CD4-positive, alpha-beta T cell treated with Interleukin-4 for 4 hours (primary cell): ENCODE measurements around the gene DHRS13.
"Not testable (repeated sequence)": the region's sequence is repeated elsewhere in the genome, so short reads cannot be mapped to it uniquely, and the experiment has no call there.

Experiments used
- DNase-seq: peaks from one replicate; pipeline ENCODE4 v3.0.0-alpha.2; 2020

DHRS13 gene

DNA sequence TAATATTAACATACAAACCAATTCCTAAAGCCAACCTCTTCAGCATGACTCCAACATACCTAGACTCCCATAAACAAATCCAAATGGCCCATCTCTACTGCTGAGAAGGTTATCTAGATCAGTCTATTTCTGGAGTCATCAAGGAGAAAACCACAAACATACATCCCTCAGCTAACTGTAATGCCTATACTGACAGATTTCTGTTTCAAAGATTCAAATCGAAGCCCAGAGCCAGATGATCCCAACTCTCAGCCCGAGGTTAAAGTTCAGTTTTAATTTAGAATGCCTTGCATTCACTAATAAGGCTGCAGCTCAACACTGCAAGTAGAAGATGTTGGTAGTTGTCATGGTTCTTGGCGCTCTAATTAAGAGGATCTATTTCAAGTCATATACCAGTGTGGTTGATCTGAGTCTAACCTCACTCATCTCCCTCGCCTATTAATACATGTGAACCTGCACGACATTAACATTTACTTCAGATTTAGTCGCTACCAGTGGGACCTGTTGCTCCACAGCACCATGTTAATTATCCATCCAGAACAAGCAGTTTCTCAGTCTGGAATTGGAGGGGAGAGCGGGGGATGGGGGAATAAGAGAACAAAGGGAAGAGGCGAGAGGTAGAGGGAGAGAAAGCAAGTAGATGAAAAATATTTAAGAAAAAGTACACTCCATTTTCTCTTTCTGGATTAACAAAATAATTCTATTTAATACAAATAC lies 33.0 kb upstream of the DHRS13 start:
- DNase-seq: no peak

DNA sequence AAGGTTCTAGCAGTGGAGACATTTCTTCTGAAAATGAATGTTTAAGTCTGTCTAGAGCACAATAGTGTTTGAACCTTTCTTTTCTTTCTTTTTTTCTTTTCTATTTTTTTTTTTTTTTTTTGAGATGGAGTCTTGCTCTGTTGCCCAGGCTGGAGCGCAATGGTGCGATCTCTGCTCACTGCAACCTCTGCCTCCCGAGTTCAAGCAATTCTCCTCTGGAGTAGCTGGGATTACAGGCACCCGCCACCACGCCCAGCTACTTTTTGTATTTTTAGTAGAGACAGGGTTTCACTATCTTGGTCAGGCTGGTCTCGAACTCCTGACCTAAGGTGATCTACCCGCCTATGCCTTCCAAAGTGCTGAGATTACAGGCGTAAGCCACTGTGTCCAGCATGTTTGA lies 31.6 kb upstream of the DHRS13 start:
- not testable (repeated sequence) for DNase-seq

DNA sequence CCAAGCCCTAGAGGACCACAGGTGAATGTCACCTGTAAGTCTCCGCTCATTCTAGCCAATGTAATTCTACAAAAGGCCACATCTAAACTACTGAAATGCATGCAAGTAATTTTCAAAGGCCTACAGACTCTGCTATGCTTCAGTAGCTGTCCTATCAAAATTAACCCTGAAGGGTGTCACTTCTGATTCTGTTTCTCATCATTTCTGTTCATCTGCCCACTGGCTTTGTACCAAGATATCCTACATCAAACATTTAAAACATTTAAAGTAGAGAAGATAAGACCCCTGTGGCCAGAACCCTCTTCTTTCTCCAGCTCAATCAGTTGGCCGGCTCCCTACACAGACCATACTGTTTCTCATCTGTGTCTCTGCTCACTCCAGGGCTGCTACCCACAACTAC lies 26.9 kb upstream of the DHRS13 start:
- DNase-seq: no peak

DNA sequence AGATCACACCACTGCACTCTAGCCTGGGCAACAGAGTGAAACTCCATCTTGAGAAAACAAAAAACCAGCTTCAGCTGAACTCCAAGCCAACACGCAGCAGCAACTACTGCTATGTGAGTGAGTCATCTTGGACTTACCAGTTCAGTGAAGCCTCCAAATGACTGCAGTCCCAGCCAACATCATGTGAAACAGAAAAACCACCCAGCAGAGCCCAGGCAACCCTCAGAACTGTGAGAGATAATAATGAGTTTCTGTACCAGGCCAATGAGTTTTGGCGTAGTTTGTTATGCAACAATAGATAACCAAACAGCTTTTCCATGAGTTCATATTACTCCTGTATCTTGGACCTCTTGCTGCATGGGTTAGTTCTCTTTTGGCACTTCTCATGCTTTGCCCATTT lies 25.2 kb upstream of the DHRS13 start:
- peak; percentile 69 for DNase-seq

DNA sequence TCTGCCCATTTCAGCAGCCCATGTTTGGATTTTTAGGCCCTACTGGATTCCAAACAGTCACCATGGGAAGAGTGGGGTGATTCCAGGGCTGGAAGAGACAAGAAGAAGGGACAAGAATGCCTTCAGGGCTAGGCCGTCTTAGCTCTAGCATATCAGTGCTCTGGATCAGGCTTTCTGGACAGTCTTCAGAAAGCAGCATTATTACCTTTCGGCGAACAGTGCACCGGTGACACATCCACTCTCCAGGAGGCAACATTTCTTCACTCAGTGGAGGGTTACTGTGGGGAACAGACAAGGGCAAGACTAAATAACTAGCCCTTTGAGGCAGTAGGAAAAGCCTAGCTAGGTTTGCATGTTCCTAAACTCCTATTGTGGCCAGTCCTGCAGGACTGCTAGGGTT lies 23.9 kb upstream of the DHRS13 start:
- no peak for DNase-seq

DNA sequence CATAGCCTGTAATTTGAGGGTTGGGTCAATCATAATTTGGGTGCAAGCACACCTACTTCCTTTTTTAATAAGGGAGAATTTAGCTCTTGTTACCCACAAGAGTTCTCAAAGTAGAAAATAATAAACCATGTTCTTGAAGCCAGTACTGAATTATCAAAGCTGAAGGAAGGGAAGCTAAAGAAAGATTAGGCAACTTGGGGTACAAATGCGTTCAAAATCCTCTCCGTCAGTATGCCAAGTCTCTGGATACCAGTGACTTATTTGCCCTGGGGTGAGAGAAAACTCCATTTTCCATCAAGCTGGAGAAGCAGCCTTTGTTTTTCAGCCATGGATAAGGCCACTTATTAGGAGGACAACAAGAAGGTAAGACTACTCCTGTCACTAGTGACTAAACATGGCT lies 23.5 kb upstream of the DHRS13 start:
- no peak for DNase-seq

DNA sequence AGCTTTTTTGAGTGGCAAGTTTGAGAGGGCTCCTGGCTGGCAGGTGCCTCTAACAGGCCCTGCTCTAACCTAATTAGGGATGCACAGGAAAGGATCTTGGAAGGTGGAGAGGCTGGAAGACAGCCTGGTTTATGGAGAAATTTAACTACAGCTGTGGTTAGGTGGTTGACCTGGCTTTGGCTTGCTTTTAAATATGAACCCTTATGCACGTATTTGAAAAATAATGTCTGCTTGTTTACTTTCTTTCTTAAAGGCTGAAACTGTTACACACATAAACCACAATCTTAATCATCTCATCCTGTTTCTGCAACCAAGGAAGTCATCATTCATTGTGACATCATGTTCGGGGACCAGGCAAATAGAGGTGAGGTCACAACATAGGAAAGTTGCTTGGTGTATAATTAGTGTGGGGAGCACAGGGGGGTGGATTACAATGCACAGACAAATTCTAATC lies 23.1 kb upstream of the DHRS13 start:
- DNase-seq: peak; percentile 92

DNA sequence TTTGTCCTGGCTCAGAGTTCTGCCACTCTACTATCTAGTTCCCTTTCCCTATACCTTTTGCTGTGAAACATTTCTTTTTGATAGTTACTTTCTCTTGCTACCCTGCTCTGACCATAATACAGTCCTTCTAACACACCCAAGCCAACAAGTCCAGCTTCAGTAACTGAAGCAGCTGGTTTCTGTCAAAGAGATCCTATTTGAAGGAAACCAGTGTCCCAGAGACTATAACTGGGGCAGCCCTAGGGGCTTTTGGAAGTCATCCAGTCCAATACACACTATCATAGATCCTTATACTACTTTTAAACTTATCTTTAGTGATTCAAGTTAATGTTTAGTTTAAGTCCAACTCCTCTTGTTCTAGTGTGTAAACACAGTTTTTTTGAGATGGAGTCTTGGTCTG lies 17.3 kb upstream of the DHRS13 start:
- DNase-seq: no peak

DNA sequence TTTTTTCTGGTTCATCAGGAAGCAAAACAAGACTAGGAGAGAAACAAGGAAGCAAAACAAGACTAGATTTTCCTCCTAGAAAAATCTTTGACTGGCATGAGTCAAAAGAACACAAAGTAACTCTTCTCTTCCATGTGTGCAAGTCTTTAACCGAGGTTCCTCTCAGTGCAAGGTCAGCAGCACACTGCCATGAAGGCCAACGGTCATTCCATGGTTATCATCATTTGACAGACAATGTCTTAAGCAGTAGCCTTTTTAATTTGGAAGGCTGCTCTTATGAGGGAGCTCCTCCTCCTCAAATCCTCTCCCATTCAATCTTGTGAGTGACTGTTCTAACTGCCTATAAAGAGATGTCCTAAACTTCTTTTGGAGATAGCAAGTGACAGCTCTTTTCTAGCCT lies 15.4 kb upstream of the DHRS13 start:
- no peak for DNase-seq

DNA sequence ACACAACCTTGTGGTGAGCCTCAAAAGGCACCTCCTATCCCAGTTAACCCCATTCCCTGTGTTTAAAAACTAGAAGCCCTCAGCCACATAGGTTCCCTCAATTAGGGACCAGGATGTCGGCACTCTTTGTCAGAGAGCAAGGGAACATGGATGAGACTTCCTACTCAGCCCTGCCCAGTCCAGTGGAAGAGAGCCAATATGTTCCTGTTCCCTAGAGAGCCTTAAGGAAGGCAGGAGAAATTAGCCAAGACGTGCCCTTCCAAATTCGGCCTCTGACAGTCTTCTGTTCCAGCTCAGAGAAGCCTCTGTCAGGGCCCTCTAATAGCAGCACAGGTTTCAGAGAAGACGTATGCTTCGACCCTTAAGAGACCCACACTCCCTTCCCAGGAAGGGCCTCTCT lies 14.6 kb upstream of the DHRS13 start:
- DNase-seq: no peak

DNA sequence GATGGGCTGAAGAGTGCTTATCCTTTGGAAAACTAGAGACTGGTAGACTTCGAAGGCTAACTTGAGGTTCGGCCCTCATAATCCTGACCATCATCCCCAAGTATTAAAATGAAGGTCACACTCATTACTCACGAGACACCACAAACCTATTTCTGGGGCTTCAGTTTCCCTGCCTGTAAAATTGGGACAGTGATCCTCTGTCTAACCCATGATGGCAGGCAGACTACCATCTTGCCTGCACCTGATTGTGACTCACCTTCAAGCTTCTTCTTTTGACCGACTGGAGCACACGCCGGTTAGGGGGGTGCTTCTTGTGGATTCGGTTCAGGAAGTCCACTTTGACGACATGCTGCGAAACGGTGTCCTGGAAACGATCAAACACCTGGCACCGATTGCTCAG lies 14.2 kb upstream of the DHRS13 start:
- no peak for DNase-seq

DNA sequence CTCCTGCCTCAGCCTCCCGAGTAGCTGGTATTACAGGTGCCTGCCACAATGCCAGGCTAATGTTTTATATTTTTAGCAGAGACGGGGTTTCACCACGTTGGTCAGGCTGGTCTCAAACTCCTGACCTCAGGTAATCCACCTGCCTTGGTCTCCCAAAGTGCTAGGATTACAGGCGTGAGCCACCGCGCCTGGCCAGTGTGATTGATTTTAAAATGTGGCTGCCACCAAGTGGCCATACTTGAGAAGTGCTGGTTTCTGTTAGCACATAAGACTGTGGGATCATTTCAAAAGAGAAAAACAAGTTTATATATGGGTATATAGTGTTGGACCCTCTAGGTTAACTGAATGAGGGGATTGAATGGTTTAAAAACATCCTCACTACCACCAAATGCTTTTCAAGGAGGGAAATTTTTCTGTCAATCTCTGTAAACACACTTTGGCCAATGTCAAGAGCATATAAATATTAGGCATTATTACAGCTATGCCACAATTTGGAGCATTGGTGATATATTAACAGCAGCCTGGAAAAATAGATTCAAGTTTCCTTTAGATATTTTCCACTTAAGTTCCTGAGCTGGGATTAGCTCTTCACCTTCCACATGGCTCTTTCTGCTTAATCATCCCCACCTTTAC lies 13.5 kb upstream of the DHRS13 start:
- DNase-seq: peak; percentile 69

DNA sequence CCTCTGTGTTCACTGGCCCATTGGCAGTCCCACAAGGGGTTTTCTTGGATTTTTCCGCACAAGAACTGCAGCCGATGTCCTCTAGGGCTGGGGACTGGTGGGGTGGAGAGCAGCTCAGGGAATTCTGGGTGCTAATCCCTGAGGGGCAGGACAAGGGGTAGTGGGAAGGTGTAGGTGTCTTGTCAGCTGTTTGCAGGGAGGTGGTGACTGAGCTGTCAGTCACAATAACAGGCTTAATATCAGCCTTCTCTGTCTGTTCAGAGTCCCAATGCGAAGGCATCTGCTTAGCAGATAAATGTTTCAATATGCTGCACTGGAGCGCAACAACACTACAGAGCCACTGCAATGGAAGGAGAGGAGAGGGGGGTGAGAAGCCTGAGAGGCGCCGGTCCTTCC lies 10.1 kb upstream of the DHRS13 start:
- no peak for DNase-seq

DNA sequence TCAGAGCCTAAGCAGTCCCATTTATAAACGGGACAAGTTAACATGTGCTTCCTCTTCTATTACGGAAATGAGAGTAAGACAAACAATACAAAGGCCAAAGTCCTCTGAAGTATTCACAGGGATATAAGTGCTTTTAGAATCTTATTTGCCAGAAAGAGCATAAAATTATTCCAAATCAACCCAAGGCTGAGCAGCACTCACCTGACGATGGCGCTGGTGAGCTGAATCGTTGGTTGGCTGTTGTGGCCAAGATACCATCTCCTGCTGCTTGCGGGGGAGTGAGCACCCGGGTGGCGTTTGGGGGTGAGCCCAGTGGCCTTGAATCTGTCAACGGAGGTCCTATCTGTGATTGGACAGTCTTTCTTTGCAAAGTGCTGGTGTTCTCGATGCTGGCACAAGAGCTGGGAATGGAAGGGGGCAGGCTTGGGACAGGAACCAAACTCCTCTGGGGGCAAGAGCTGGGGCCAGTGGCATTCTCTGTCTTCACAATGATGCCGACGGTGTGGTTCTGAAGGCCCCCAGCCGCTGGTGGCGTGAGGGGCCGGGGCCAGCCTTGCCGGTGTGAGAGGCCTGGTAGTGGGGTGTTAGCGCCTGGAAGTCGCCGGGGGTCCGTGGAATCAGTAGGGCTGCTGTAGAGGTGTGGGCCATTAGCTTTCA lies 9.5 kb upstream of the DHRS13 start:
- DNase-seq: no peak

DNA sequence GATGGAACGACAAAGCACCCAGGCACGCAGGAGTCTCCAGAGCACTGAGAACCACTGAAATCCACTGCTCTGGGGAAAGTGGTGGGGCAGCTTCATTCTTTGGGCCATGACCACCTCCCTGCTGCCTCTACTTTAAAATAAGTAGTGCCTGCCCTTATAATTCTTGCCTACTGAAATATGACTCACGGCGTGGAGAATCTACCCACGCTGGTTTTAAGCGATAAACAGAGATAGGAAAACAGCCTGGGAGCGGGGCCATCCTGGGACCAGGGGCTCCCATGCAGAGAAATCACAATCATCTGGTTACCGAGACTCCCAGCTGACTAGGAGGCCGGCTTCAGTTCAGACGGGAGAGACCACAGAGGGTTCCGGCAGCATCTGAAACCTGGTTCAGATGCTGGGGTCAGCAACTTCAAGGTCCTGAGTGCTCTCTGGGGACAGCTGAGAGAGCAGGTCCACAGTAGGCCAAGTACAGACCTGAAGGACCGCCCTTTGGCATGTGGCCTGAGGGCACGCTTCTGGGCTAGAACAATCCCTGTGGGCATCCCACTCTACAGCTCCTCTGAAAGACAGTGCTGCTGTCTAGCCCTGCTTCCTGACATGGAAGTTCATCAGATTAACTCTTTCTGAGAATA lies 8.6 kb upstream of the DHRS13 start:
- no peak for DNase-seq

DNA sequence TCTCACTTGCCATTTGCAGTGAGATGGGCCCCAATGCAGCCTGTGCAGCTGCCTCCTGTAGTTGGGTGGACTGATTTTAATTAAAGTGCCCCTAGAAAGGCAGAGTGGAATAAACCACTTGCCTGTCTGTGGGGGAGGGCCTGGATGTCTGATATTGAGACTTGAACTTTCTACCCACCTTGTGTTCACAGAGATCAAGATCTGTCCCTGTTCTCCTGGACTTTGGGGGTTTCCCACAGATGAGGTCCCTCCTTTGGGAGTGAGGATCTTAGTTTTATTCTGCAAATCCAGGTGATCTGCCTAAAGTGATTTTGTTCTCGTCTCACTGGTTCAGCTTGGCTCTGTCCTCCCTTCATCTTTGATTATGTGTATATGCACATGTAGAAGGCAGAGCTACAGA lies 7.7 kb upstream of the DHRS13 start:
- DNase-seq: no peak

DNA sequence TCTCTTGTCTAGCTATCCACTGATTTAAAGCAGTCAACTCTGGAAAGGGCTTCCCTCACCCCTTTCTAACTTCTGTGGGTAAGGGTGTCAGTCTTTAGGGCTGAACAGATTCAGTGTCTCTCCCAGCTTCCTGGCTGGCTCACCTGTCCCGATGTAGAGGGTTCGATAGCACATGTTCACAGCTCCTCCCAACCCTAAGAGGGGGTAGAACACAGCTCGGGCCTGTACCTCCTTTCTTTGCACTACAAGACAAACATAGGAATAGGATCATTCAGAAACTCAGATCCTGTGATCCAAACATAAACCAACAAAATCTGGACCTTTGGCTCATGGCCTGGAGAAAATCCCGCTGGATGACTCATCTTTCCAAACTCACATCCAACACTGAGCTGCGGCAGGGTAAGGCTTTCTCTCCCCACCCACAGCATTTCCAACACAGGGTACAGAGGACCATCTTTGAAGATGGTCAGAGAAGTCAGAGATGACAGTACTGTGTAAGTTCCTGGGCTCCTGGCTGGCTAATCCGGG lies 5.8 kb upstream of the DHRS13 start:
- DNase-seq: no peak

DNA sequence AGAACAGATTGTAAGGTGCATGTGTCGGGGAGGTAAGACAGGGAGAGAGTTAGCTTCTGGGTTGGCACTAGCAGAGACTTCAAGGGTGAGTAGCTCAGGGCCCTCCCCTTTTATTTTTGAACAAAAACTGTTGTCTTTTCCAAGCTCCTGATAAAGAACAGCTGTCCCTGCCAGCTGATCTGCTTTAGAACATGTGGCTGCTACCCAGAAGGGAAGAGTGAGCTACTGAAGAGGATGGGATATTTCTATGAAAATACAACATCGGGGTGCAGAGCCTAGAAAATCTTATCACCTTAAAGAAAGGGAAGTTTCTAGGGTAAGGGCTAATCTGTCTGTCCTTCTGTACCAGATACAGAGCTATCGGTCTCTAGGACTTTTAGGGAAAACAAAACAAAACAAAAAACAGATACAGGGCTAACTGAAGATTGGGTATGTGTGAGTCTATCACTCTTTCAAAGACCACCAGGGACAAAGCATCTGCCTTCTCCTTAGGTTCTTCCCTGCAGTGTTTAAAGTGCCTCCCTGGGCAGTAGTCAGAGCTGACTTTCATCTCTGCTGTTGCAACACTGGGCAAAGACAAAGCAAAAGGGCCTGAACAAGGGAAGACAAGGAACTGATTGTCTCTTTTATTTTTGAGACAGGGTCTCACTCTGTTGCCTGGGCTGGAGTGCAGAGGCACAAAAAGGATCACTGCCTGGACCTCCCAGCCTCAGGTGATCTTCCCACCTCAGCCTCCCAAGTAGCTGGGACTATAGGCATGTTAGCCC lies 5.0 kb upstream of the DHRS13 start:
- DNase-seq: no peak

DNA sequence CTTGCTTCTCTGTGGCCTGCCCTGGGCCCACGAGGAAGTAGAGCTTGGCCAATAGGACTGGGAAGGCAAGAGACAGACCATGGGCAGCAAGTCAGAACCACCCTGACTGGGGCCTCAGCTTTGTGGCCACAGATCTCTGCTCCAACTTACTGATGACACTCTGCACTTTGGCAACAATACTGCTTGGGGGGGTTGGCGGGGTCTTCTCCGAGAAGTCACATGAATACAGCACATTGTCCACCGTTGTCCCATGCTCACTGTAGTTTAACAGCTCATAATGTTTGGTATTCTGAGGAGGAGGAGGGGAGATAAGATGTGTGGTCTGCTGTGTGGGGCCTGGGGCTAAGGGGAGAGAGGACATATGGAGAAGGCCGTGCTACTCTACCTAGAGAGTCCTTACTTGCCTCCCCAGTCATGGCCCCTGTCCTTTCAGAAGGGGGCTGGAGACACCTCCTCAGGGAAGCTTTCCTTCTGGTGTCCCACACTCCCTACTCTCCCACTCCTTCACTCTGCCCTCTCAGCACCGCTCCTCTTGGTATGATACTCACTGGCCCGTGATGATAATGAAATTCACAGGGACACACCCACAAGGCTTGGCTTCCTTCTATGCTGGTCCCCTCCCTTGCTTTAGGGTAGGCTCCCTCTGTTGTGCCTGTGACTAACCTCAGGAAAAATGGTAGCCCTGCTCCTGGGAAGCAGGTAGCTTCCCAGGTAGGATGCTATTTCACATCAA lies 4.0 kb upstream of the DHRS13 start:
- DNase-seq: no peak

DNA sequence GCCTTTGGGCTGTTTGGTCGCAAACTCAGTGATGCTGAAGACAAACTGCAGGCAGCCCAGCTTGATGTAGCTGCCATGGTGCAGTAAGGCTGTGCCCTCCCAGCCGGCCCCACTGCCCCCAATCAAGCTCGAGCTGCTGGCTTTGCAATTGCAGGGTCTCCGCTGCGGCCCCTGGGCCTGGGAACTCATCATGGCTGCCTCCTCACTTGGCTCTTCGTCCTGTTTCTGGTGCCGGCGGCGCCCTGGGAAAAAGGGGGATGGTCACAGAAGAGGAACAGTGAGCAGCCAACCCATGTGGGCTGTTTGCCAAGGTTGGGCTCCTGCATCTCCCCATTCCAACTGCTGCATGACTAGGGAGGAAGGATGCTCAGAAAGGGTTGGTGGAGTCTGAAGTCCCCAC lies 3.4 kb upstream of the DHRS13 start:
- no peak for DNase-seq

DNA sequence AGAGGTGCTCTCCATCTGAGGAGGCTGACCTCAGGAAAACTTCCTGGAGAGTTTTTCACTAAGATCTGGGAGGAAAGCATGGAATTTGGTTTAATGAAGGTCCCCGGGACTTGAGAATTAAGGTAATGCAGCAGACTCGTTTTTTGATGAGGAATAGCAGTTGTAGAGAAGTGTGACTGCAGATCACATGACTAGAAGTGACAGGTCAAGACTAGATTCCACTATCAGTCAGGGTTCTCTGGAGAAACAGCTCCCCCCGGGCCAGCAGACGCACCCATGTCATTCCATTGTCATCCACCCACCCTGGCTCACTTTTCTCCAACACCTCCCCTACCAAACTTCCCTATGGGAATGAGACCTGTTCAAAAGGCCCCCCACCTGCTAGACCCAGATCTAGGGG lies 1.9 kb upstream of the DHRS13 start:
- no peak for DNase-seq

DNA sequence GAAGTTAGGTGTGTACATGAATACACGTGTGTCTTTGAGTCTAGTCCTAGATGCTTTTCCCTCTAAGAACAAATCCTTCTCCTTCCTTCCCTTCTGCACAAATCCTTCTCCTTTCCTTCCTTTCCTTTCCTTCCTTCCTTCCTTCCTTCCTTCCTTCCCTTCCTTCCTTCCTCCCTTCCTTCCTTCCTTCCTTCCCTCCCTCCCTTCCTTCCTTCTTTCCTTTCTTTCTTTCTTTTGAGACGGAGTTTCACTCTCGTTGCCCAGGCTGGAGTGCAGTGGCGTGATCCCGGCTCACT lies 615 bp upstream of the DHRS13 start:
- DNase-seq: not testable (repeated sequence)
